SK-N-SH (cell line): ENCODE data around the gene ENDOD1. TPM values are rescaled to one million over a fixed set of nuclear protein-coding genes. Genes with fewer than 3 reads are reported as not detected.

Experiments used
- CTCF ChIA-PET: fragments of 300-600, 350-600 bp; formaldehyde crosslinking; extraction: SDS; loops from one replicate; lab custom pipeline; 2021; lab: Yijun Ruan, JAX
- POLR2A ChIA-PET: fragments of 350-600 bp; sonication (Branson Sonifier 250); formaldehyde crosslinking; extraction: SDS; loops from one replicate; lab custom pipeline; 2020; ENCODE audit warnings: antibody characterized with exemption, inconsistent platforms; lab: Yijun Ruan, JAX
- DNase-seq: peaks from one replicate; pipeline ENCODE4 v3.0.0; 2012
- H2AFZ ChIP-seq: fragments of 200-600 bp; sonication (generic); 2 replicates; pipeline ENCODE4 v1.8.1; 2016; ENCODE audit warnings: antibody characterized with exemption, mild to moderate bottlenecking, low read depth
- H3F3A ChIP-seq: fragments of 200-600 bp; sonication (generic); replicated peaks from 2 replicates; pipeline ENCODE3; 2016; ENCODE audit warnings: antibody characterized with exemption, mild to moderate bottlenecking; ENCODE audit not compliant: insufficient read depth
- H3K27ac ChIP-seq, 2 experiments: fragments of 200-500 bp in 1 of 2; fragments of 200-600 bp in 1 of 2; sonication (Bioruptor generic) in 1 of 2; sonication (generic), shearing (Covaris generic) in 1 of 2; 2 replicates each; pipeline versions ENCODE4 v1.5.1 to v1.6.1; 2014 to 2016; ENCODE audit warnings: low read depth in 2 of 2, inconsistent platforms in 1 of 2, low read length in 1 of 2, mild to moderate bottlenecking in 1 of 2, mixed read lengths in 1 of 2
- H3K27me3 ChIP-seq: fragments of 200-600 bp; sonication (generic), shearing (Covaris generic); 2 replicates; pipeline ENCODE4 v1.6.1; 2016; ENCODE audit warnings: mixed run types; ENCODE audit not compliant: insufficient read depth
- H3K36me3 ChIP-seq, 2 experiments: fragments of 200-500 bp in 1 of 2; fragments of 200-600 bp in 1 of 2; sonication (Bioruptor generic) in 1 of 2; sonication (generic) in 1 of 2; replicated peaks in 1 of 2; 2 replicates each; pipeline versions ENCODE3 to v1.5.1; 2014 to 2016; ENCODE audit warnings: low read length in 1 of 2, mild to moderate bottlenecking in 1 of 2; ENCODE audit not compliant: insufficient read depth in 2 of 2, control insufficient read depth in 1 of 2
- H3K4me1 ChIP-seq, 2 experiments: fragments of 200-500 bp in 1 of 2; fragments of 200-600 bp in 1 of 2; sonication (Bioruptor generic) in 1 of 2; sonication (generic), shearing (Covaris generic) in 1 of 2; 2 replicates each; pipeline versions ENCODE4 v1.5.1 to v1.6.1; 2014 to 2016; ENCODE audit warnings: low read depth in 1 of 2, low read length in 1 of 2, mixed run types in 1 of 2; ENCODE audit not compliant: insufficient read depth in 2 of 2, control insufficient read depth in 1 of 2
- H3K4me2 ChIP-seq: fragments of 200-600 bp; sonication (generic), shearing (Covaris generic); 2 replicates; pipeline ENCODE4 v1.6.1; 2017; ENCODE audit warnings: mixed run types
- H3K4me3 ChIP-seq, 2 experiments: fragments of 200-500 bp in 1 of 2; fragments of 200-600 bp in 1 of 2; sonication (Bioruptor generic) in 1 of 2; sonication (generic), shearing (Covaris generic) in 1 of 2; 2 replicates each; pipeline versions ENCODE4 v1.5.1 to v1.8.1; 2014 to 2016; ENCODE audit warnings: low read depth in 2 of 2, inconsistent platforms in 1 of 2, low read length in 1 of 2, mild to moderate bottlenecking in 1 of 2, mixed read lengths in 1 of 2, moderate library complexity in 1 of 2
- H3K79me2 ChIP-seq: fragments of 200-600 bp; sonication (generic); 2 replicates; pipeline ENCODE4 v1.8.1; 2017; ENCODE audit warnings: mild to moderate bottlenecking; ENCODE audit not compliant: insufficient read depth
- H3K9ac ChIP-seq: fragments of 200-600 bp; sonication (generic); 2 replicates; pipeline ENCODE4 v1.6.1; 2017; ENCODE audit warnings: mixed run types
- H3K9me2 ChIP-seq: fragments of 200-600 bp; sonication (generic); 2 replicates; pipeline ENCODE4 v1.6.1; 2017; ENCODE audit warnings: mixed run types
- H3K9me3 ChIP-seq: fragments of 200-600 bp; sonication (generic); 2 replicates; pipeline ENCODE4 v1.6.1; 2017; ENCODE audit warnings: mixed run types, mild to moderate bottlenecking, moderate library complexity
- H4K20me1 ChIP-seq: fragments of 200-600 bp; sonication (generic); 2 replicates; pipeline ENCODE4 v1.6.1; 2017; ENCODE audit warnings: mild to moderate bottlenecking, mixed run types; ENCODE audit not compliant: insufficient read depth
- FOSL2 ChIP-seq: IDR thresholded peaks from 2 replicates; pipeline ENCODE4 v1.4.0; 2012; ENCODE audit warnings: low read depth, mild to moderate bottlenecking, moderate library complexity, borderline replicate concordance
- FOXJ3 ChIP-seq: sonication (generic); formaldehyde crosslinking; IDR thresholded peaks from 2 replicates; pipeline ENCODE4 v1.5.1; 2020; ENCODE audit warnings: mild to moderate bottlenecking, missing genetic modification reagents
- GATA2 ChIP-seq: sonication (generic); formaldehyde crosslinking; IDR thresholded peaks from 2 replicates; pipeline ENCODE4 v1.5.0; 2020; ENCODE audit warnings: mild to moderate bottlenecking, missing genetic modification reagents
- JUND ChIP-seq: IDR thresholded peaks from 2 replicates; pipeline ENCODE4 v1.4.0; 2012
- NRF1 ChIP-seq: IDR thresholded peaks from 2 replicates; pipeline ENCODE4 v1.6.1; 2012; ENCODE audit warnings: low read depth, mild to moderate bottlenecking, low read length
- TCF12 ChIP-seq: IDR thresholded peaks from 2 replicates; pipeline ENCODE4 v1.4.0; 2012
- WGBS: methylation state at CpG from one replicate; pipeline ENCODE4 v1.1.6; 2017; ENCODE audit warnings: low lambda C conversion rate; 5-methylcytosine and 5-hydroxymethylcytosine counted together
- polyA plus RNA-seq, 3 experiments: library from polyadenylated mRNA; depleted of rRNA; stranded (reverse); fragments of >200 nt; gene quantifications; 2 replicates each; pipeline ENCODE4 v1.2.3, GENCODE V29; 2012
- TF ChIP-seq, protein P1 (sequence below): IDR thresholded peaks from 2 replicates; pipeline ENCODE4 v1.4.0; 2012; ENCODE audit warnings: low read depth
- TF ChIP-seq, protein P2 (sequence below): IDR thresholded peaks from 2 replicates; pipeline ENCODE4 v1.4.0; 2012; ENCODE audit warnings: low read depth, borderline replicate concordance
- TF ChIP-seq, protein P3 (sequence below): fragments of 200-600 bp; sonication (generic); IDR thresholded peaks from 2 replicates; pipeline ENCODE4 v1.6.1; 2017; ENCODE audit warnings: antibody characterized with exemption, mild to moderate bottlenecking, moderate library complexity
- TF ChIP-seq, protein P4 (sequence below): IDR thresholded peaks from 2 replicates; pipeline ENCODE4 v1.6.1; 2012; ENCODE audit warnings: mild to moderate bottlenecking, low read depth, low read length, moderate library complexity

ENDOD1 gene
- polyA plus RNA-seq, 1 of the 3 experiments (the other 2 are of a cell fraction): 15.0 TPM

DNA sequence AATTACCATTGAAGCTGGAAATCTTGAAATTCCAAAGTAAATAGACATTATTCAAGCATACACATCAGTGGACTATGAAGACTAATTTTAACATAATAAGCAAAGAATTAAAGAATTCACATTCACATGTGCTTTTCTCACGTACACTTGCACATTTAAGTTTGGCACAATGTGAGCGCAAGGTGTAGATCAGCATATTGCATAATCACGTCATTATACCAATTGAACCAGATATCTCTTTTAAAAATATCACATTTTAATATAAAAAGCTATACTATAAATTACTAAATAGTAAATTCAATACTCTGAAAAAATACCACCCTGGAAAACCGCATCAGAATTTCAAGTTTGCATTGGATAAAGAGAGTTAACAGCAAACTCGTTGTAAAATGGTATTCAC lies 80.6 kb downstream of the ENDOD1 start:
- POLR2A ChIA-PET: no interaction called here
- H3F3A ChIP-seq: no peaks in the 10 kb centered on the region
- no peaks in the 10 kb centered on the region for H3K4me1 ChIP-seq
- no peaks in the 10 kb centered on the region for H3K27me3 ChIP-seq
- no peak overlapping the region for H3K4me3 ChIP-seq
- 84% methylated on average over 5 of the region's 5 CpGs for WGBS
- no peaks in the 10 kb centered on the region for H3K9me3 ChIP-seq
- H3K9ac ChIP-seq: no peak overlapping the region
- no peak for TF ChIP-seq FOXJ3 (CRISPR knock-in tag)
- TF ChIP-seq, protein P1, sequence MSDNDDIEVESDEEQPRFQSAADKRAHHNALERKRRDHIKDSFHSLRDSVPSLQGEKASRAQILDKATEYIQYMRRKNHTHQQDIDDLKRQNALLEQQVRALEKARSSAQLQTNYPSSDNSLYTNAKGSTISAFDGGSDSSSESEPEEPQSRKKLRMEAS: no peak
- no peak for TF ChIP-seq TCF12
- no peak for TF ChIP-seq FOSL2
- TF ChIP-seq GATA2 (CRISPR knock-in tag): no peak
- H3K27ac ChIP-seq: no peak overlapping the region
- no peaks in the 10 kb centered on the region for H3K9me2 ChIP-seq
- no peak for DNase-seq
- H4K20me1 ChIP-seq: no peaks in the 10 kb centered on the region
- CTCF ChIA-PET: interaction anchor here (0.7 to 1.5 kb wide), 2 partner anchors 338 to 594 kb away, joined by 3 read pairs; no protein-coding TSS in a partner anchor
- peaks cover 0 to 24% of the 10 kb centered on the region in 2 experiments for H3K36me3 ChIP-seq
- H3K4me2 ChIP-seq: no peak overlapping the region
- no peak overlapping the region for H2AFZ ChIP-seq
- H3K79me2 ChIP-seq: no peaks in the 10 kb centered on the region

DNA sequence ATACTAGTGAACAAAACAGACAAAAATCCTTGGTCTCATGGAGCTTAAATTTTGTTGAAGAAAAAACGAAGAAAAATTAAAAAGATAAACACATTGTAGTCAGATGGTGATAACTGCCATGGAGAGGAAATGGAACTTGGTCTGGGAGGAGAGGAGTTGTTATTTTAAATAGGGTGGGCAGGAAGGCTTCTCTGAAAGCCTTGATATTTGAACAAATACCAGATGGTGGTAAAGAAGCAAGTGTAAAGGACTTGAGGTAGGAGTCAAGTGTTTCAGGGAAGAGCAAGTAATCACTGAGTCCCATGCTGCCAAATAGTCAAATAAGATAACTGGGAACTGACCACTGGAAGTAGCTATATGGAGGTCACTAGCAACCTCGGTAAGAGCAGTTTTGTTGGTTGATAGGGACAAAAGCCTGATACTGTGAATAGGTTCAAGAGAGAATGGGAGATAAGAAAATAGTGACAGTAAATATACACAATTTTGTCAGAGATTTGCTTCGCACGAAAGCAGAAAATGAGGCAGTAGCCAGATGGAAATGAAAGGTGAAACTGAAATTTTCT lies 86.3 kb downstream of the ENDOD1 start:
- WGBS: 82% methylated on average over 4 of the region's 4 CpGs
- POLR2A ChIA-PET: interaction anchor here (0.6 kb wide), 1 partner anchor 354 kb away, joined by 4 read pairs; no protein-coding TSS in a partner anchor
- Histone ChIP-seq H3K9ac (no peak overlapping the region), H4K20me1 (no peaks in the 10 kb centered on the region), H3K79me2 (no peaks in the 10 kb centered on the region), H3K27me3 (no peaks in the 10 kb centered on the region), H3K9me3 (no peaks in the 10 kb centered on the region), H2AFZ (no peak overlapping the region), H3K9me2 (no peaks in the 10 kb centered on the region), H3K36me3 (peaks cover 10 to 51% of the 10 kb centered on the region in 2 experiments), H3K4me3 (no peak overlapping the region), H3K27ac (no peak overlapping the region), H3K4me2 (no peak overlapping the region), H3F3A (no peaks in the 10 kb centered on the region), H3K4me1 (no peaks in the 10 kb centered on the region)
- no peak for TF ChIP-seq JUND
- TF ChIP-seq, protein P2, sequence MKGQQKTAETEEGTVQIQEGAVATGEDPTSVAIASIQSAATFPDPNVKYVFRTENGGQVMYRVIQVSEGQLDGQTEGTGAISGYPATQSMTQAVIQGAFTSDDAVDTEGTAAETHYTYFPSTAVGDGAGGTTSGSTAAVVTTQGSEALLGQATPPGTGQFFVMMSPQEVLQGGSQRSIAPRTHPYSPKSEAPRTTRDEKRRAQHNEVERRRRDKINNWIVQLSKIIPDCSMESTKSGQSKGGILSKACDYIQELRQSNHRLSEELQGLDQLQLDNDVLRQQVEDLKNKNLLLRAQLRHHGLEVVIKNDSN: no peak
- TF ChIP-seq, protein P3, sequence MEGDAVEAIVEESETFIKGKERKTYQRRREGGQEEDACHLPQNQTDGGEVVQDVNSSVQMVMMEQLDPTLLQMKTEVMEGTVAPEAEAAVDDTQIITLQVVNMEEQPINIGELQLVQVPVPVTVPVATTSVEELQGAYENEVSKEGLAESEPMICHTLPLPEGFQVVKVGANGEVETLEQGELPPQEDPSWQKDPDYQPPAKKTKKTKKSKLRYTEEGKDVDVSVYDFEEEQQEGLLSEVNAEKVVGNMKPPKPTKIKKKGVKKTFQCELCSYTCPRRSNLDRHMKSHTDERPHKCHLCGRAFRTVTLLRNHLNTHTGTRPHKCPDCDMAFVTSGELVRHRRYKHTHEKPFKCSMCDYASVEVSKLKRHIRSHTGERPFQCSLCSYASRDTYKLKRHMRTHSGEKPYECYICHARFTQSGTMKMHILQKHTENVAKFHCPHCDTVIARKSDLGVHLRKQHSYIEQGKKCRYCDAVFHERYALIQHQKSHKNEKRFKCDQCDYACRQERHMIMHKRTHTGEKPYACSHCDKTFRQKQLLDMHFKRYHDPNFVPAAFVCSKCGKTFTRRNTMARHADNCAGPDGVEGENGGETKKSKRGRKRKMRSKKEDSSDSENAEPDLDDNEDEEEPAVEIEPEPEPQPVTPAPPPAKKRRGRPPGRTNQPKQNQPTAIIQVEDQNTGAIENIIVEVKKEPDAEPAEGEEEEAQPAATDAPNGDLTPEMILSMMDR: no peak
- TF ChIP-seq, protein P4, sequence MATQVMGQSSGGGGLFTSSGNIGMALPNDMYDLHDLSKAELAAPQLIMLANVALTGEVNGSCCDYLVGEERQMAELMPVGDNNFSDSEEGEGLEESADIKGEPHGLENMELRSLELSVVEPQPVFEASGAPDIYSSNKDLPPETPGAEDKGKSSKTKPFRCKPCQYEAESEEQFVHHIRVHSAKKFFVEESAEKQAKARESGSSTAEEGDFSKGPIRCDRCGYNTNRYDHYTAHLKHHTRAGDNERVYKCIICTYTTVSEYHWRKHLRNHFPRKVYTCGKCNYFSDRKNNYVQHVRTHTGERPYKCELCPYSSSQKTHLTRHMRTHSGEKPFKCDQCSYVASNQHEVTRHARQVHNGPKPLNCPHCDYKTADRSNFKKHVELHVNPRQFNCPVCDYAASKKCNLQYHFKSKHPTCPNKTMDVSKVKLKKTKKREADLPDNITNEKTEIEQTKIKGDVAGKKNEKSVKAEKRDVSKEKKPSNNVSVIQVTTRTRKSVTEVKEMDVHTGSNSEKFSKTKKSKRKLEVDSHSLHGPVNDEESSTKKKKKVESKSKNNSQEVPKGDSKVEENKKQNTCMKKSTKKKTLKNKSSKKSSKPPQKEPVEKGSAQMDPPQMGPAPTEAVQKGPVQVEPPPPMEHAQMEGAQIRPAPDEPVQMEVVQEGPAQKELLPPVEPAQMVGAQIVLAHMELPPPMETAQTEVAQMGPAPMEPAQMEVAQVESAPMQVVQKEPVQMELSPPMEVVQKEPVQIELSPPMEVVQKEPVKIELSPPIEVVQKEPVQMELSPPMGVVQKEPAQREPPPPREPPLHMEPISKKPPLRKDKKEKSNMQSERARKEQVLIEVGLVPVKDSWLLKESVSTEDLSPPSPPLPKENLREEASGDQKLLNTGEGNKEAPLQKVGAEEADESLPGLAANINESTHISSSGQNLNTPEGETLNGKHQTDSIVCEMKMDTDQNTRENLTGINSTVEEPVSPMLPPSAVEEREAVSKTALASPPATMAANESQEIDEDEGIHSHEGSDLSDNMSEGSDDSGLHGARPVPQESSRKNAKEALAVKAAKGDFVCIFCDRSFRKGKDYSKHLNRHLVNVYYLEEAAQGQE: no peak
- no peak for TF ChIP-seq NRF1
- no peak for DNase-seq
- CTCF ChIA-PET: interaction anchor here (1.1 to 2.1 kb wide), 4 partner anchors 13 to 530 kb away, joined by 3 to 5 read pairs (median 4); no protein-coding TSS in a partner anchor

Other genes starting within 250 kb of the ENDOD1 start
- 27.0 and 33.5 TPM in 2 replicates for gene CWC15, start 116.3 kb upstream of the ENDOD1 start, polyA plus RNA-seq (2012; rRNA removed)
- 1.1 and 1.2 TPM in 2 replicates for gene KDM4D, start 116.1 kb upstream of the ENDOD1 start, polyA plus RNA-seq (2012; rRNA removed)
- gene KDM4E, start 64.6 kb upstream of the ENDOD1 start, polyA plus RNA-seq (2012; rRNA removed): 0.02 TPM in 1 of 2 replicates, not detected in the other
- not detected in 2 replicates for gene KDM4F, start 40.4 kb upstream of the ENDOD1 start, polyA plus RNA-seq (2012; rRNA removed)
- 25.4 and 27.3 TPM in 2 replicates for gene SRSF8, start 22.9 kb upstream of the ENDOD1 start, polyA plus RNA-seq (2012; rRNA removed)
- 1.7 and 2.2 TPM in 2 replicates for gene SESN3, start 141.4 kb downstream of the ENDOD1 start, polyA plus RNA-seq (2012; rRNA removed)